Activated CD4-positive, alpha-beta memory T cell treated with anti-CD3 and anti-CD28 coated beads, Interleukin-2, amount 10 ng/mL, durations not matched to agents 7 days and 5 days (primary cell): Measurements from ENCODE around the gene TPBGL. TPM values are rescaled to one million over a fixed set of nuclear protein-coding genes. Genes with fewer than 3 reads are reported as not detected.

Experiments used
- CTCF ChIA-PET: fragments of 350-600 bp; sonication (Branson Sonifier 250); formaldehyde crosslinking; loops from one replicate; lab custom pipeline; 2021; ENCODE audit warnings: antibody characterized with exemption, inconsistent platforms; lab: Charles Lee
- POLR2A ChIA-PET: fragments of 350-600 bp; sonication (Branson Sonifier 250); formaldehyde crosslinking; loops from one replicate; lab custom pipeline; 2021; ENCODE audit warnings: antibody characterized with exemption; lab: Charles Lee
- DNase-seq: peaks from one replicate; pipeline ENCODE4 v3.0.0-alpha.2; 2020
- H3K27ac Mint-ChIP-seq: one replicate; pipeline ENCODE4 v1.8.0; 2021; ENCODE audit warnings: mild to moderate bottlenecking, mixed read lengths
- H3K27me3 Mint-ChIP-seq: one replicate; pipeline ENCODE4 v1.8.0; 2021; ENCODE audit warnings: mixed read lengths
- H3K36me3 Mint-ChIP-seq: one replicate; pipeline ENCODE4 v1.8.0; 2021; ENCODE audit warnings: low read depth, mixed read lengths
- H3K4me1 Mint-ChIP-seq: one replicate; pipeline ENCODE4 v1.8.0; 2021; ENCODE audit warnings: mixed read lengths
- H3K4me3 Mint-ChIP-seq: one replicate; pipeline ENCODE4 v1.8.0; 2021; ENCODE audit warnings: mild to moderate bottlenecking, mixed read lengths
- H3K9me3 Mint-ChIP-seq: one replicate; pipeline ENCODE4 v1.8.0; 2021; ENCODE audit warnings: mixed read lengths
- total RNA-seq, 2 experiments: library from RNA; stranded (reverse); gene quantifications; one replicate each; pipeline ENCODE4 v1.2.3, GENCODE V29; 2021

Gene TPBGL
- total RNA-seq, 2 experiments from 2014 or later = 0.28 to 0.38 TPM

- Mint-ChIP-seq H3K27me3 (peaks cover 68% of the 10 kb centered on the region), H3K4me3 (peak overlapping the region; percentile 67)
- DNase-seq = no peak
These were observed 1.5 kb downstream of the TPBGL start for GRCh38 chr11:75241906-75242644.

GRCh38 chr11:75242722-75243600 is 2.4 kb downstream of the TPBGL start:
- no peak for DNase-seq
- ChIA-PET POLR2A (interaction anchor here (2.1 to 3.0 kb wide), 2 partner anchors 33 to 101 kb away, joined by 13 to 26 read pairs; no protein-coding TSS in a partner anchor), CTCF (interaction anchor here (1.0 to 14.8 kb wide), 14 partner anchors 10 to 316 kb away, joined by 3 to 442 read pairs (median 4); partner anchors contain the start of gene ARRB1)
- Mint-ChIP-seq H3K27me3 (peaks cover 66% of the 10 kb centered on the region), H3K27ac (no peak overlapping the region), H3K4me3 (peak overlapping the region; percentile 63), H3K4me1 (peaks cover 10% of the 10 kb centered on the region), H3K36me3 (no peaks in the 10 kb centered on the region), H3K9me3 (no peaks in the 10 kb centered on the region)

More at GRCh38 chr11:75241906-75242644, 1.5 kb downstream of the TPBGL start:
- Mint-ChIP-seq H3K36me3 (no peaks in the 10 kb centered on the region), H3K27ac (peak overlapping the region; percentile 9), H3K4me1 (peaks cover 10% of the 10 kb centered on the region), H3K9me3 (no peaks in the 10 kb centered on the region)
- ChIA-PET POLR2A (interaction anchor here (1.0 to 3.0 kb wide), 8 partner anchors 13 to 292 kb away, joined by 3 to 26 read pairs (median 4); no protein-coding TSS in a partner anchor), CTCF (interaction anchor here (0.9 to 14.8 kb wide), 21 partner anchors 9 to 315 kb away, joined by 3 to 442 read pairs (median 4); partner anchors contain the start of genes ARRB1 and SLCO2B1)

GRCh38 chr11:75244052-75244814 is 3.7 kb downstream of the TPBGL start:
- Mint-ChIP-seq H3K27me3 (peaks cover 60% of the 10 kb centered on the region), H3K4me1 (peaks cover 10% of the 10 kb centered on the region), H3K27ac (no peak overlapping the region), H3K4me3 (no peak overlapping the region), H3K9me3 (no peaks in the 10 kb centered on the region), H3K36me3 (no peaks in the 10 kb centered on the region)
- ChIA-PET POLR2A (interaction anchor here (1.4 kb wide), 1 partner anchor 32 kb away, joined by 3 read pairs; no protein-coding TSS in a partner anchor), CTCF (interaction anchor here (0.6 to 14.8 kb wide), 8 partner anchors 14 to 221 kb away, joined by 3 to 442 read pairs (median 4); no protein-coding TSS in a partner anchor)
- no peak for DNase-seq

GRCh38 chr11:75245356-75246005 is 4.9 kb downstream of the TPBGL start:
- H3K9me3 Mint-ChIP-seq = no peaks in the 10 kb centered on the region
- peaks cover 57% of the 10 kb centered on the region for H3K27me3 Mint-ChIP-seq
- no peaks in the 10 kb centered on the region for H3K36me3 Mint-ChIP-seq
- H3K4me3 Mint-ChIP-seq = no peak overlapping the region
- ChIA-PET POLR2A (interaction anchor here (1.4 kb wide), 1 partner anchor 31 kb away, joined by 3 read pairs; no protein-coding TSS in a partner anchor), CTCF (interaction anchor here (0.6 to 14.8 kb wide), 8 partner anchors 7 to 223 kb away, joined by 3 to 442 read pairs (median 6); no protein-coding TSS in a partner anchor)
- H3K4me1 Mint-ChIP-seq = peaks cover 6% of the 10 kb centered on the region
- no peak overlapping the region for H3K27ac Mint-ChIP-seq
- no peak for DNase-seq

- H3K27ac Mint-ChIP-seq = no peak overlapping the region
- ChIA-PET CTCF (interaction anchor here (1.2 to 14.8 kb wide), 4 partner anchors 8 to 104 kb away, joined by 4 to 442 read pairs (median 5); no protein-coding TSS in a partner anchor), POLR2A (no interaction called here)
- no peak for DNase-seq
- H3K27me3 Mint-ChIP-seq = peaks cover 60% of the 10 kb centered on the region
- peaks cover 6% of the 10 kb centered on the region for H3K4me1 Mint-ChIP-seq
- H3K36me3 Mint-ChIP-seq = no peaks in the 10 kb centered on the region
- H3K4me3 Mint-ChIP-seq = no peak overlapping the region
- H3K9me3 Mint-ChIP-seq = no peaks in the 10 kb centered on the region
These were observed 5.6 kb downstream of the TPBGL start for GRCh38 chr11:75246006-75246670.

GRCh38 chr11:75246671-75247350 is 6.2 kb downstream of the TPBGL start:
- no peak overlapping the region for H3K4me3 Mint-ChIP-seq
- ChIA-PET POLR2A (interaction anchor here (1.3 kb wide), 1 partner anchor 29 kb away, joined by 3 read pairs; no protein-coding TSS in a partner anchor), CTCF (interaction anchor here (1.2 to 14.8 kb wide), 7 partner anchors 9 to 317 kb away, joined by 4 to 442 read pairs (median 12); no protein-coding TSS in a partner anchor)
- H3K9me3 Mint-ChIP-seq = no peaks in the 10 kb centered on the region
- no peaks in the 10 kb centered on the region for H3K36me3 Mint-ChIP-seq
- H3K4me1 Mint-ChIP-seq = peaks cover 6% of the 10 kb centered on the region
- H3K27me3 Mint-ChIP-seq = peaks cover 64% of the 10 kb centered on the region
- H3K27ac Mint-ChIP-seq = no peak overlapping the region
- DNase-seq = no peak

GRCh38 chr11:75248924-75249256 is 8.3 kb downstream of the TPBGL start:
- DNase-seq = no peak
- H3K9me3 Mint-ChIP-seq = no peaks in the 10 kb centered on the region
- no peak overlapping the region for H3K4me3 Mint-ChIP-seq
- ChIA-PET CTCF (interaction anchor here (0.6 to 14.8 kb wide), 33 partner anchors 9 to 546 kb away, joined by 3 to 442 read pairs (median 4); no protein-coding TSS in a partner anchor), POLR2A (interaction anchor here (0.8 to 1.2 kb wide), 4 partner anchors 24 to 319 kb away, joined by 3 to 8 read pairs (median 4); no protein-coding TSS in a partner anchor)
- no peaks in the 10 kb centered on the region for H3K36me3 Mint-ChIP-seq
- H3K4me1 Mint-ChIP-seq = no peaks in the 10 kb centered on the region
- peaks cover 54% of the 10 kb centered on the region for H3K27me3 Mint-ChIP-seq
- H3K27ac Mint-ChIP-seq = no peak overlapping the region

- CTCF ChIA-PET = interaction anchor here (0.6 to 14.8 kb wide), 14 partner anchors 8 to 320 kb away, joined by 3 to 442 read pairs (median 12); no protein-coding TSS in a partner anchor
- Mint-ChIP-seq H3K27me3 (peaks cover 49% of the 10 kb centered on the region), H3K4me1 (no peaks in the 10 kb centered on the region), H3K9me3 (no peaks in the 10 kb centered on the region), H3K4me3 (no peak overlapping the region), H3K36me3 (no peaks in the 10 kb centered on the region), H3K27ac (no peak overlapping the region)
- no peak for DNase-seq
- POLR2A ChIA-PET = interaction anchor here (1.0 kb wide), 1 partner anchor 11 kb away, joined by 3 read pairs; no protein-coding TSS in a partner anchor
These were observed 9.1 kb downstream of the TPBGL start for GRCh38 chr11:75249704-75250103.

GRCh38 chr11:75254326-75254725 is 13.8 kb downstream of the TPBGL start:
- no peaks in the 10 kb centered on the region for H3K9me3 Mint-ChIP-seq
- H3K27ac Mint-ChIP-seq = no peak overlapping the region
- H3K4me3 Mint-ChIP-seq = no peak overlapping the region
- no peaks in the 10 kb centered on the region for H3K36me3 Mint-ChIP-seq
- POLR2A ChIA-PET = no interaction called here
- no peak for DNase-seq
- H3K27me3 Mint-ChIP-seq = peaks cover 51% of the 10 kb centered on the region
- no peaks in the 10 kb centered on the region for H3K4me1 Mint-ChIP-seq
- CTCF ChIA-PET = interaction anchor here (1.6 to 2.7 kb wide), 2 partner anchors 49 to 114 kb away, joined by 3 to 12 read pairs; no protein-coding TSS in a partner anchor

- peaks cover 21% of the 10 kb centered on the region for H3K4me1 Mint-ChIP-seq
- H3K27ac Mint-ChIP-seq = no peak overlapping the region
- H3K9me3 Mint-ChIP-seq = no peaks in the 10 kb centered on the region
- no peak for DNase-seq
- POLR2A ChIA-PET = interaction anchor here (1.4 to 1.5 kb wide), 2 partner anchors 10 kb away, joined by 3 to 6 read pairs; no protein-coding TSS in a partner anchor
- H3K36me3 Mint-ChIP-seq = no peaks in the 10 kb centered on the region
- CTCF ChIA-PET = interaction anchor here (1.0 to 1.3 kb wide), 3 partner anchors 11 to 19 kb away, joined by 3 read pairs; no protein-coding TSS in a partner anchor
- H3K4me3 Mint-ChIP-seq = no peak overlapping the region
- peaks cover 18% of the 10 kb centered on the region for H3K27me3 Mint-ChIP-seq
These were observed 20.0 kb downstream of the TPBGL start for GRCh38 chr11:75260396-75261170.
